H1 (cell line): ENCODE results near the gene TLL1. TPM values are rescaled to one million over a fixed set of nuclear protein-coding genes. Genes with fewer than 3 reads are reported as not detected.

Experiments
- ASH2L ChIP-seq: fragments of 200-600, 300-600 bp; sonication (generic); IDR thresholded peaks from one replicate; pipeline ENCODE4 v1.7.1; 2017; ENCODE audit warnings: low read length
- ATF3 ChIP-seq: IDR thresholded peaks from 2 replicates; pipeline ENCODE4 v1.6.1; 2011; ENCODE audit warnings: low read depth, mild to moderate bottlenecking, low read length; ENCODE audit not compliant: insufficient read depth
- BACH1 ChIP-seq: IDR thresholded peaks from 2 replicates; pipeline ENCODE4 v1.6.1; 2012; ENCODE audit warnings: low read length, improper control_type of control experiment
- CBX8 ChIP-seq: fragments of 300-800, 300-1000 bp; sonication (generic); IDR thresholded peaks from 2 replicates; pipeline ENCODE4 v1.7.1; 2016; ENCODE audit warnings: low read depth, low read length, borderline replicate concordance
- CHD2 ChIP-seq: IDR thresholded peaks from 2 replicates; pipeline ENCODE4 v1.6.1; 2012; ENCODE audit warnings: low read length, improper control_type of control experiment
- CHD7 ChIP-seq: fragments of 300-600 bp; sonication (generic); IDR thresholded peaks from 2 replicates; pipeline ENCODE4 v1.7.1; 2012; ENCODE audit warnings: low read length, moderate library complexity, mild to moderate bottlenecking, inconsistent platforms; ENCODE audit not compliant: insufficient replicate concordance
- KDM4A ChIP-seq: IDR thresholded peaks from one replicate; pipeline ENCODE4 v1.7.1; 2012; ENCODE audit warnings: low read depth, mild to moderate bottlenecking, moderate library complexity, low read length, inconsistent platforms; ENCODE audit not compliant: severe bottlenecking
- RNF2 ChIP-seq: fragments of 200-900, 300-1000 bp; sonication (generic); IDR thresholded peaks from 2 replicates; pipeline ENCODE4 v1.7.1; 2016; ENCODE audit warnings: borderline replicate concordance, low read depth, mild to moderate bottlenecking, antibody characterized with exemption, low read length; ENCODE audit not compliant: poor library complexity, severe bottlenecking; ENCODE audit errors: missing control alignments
- SIRT6 ChIP-seq: IDR thresholded peaks from one replicate; pipeline ENCODE4 v1.7.1; 2012; ENCODE audit warnings: low read length, inconsistent platforms
- SP4 ChIP-seq: IDR thresholded peaks from 2 replicates; pipeline ENCODE4 v1.6.1; 2012; ENCODE audit warnings: low read length, inconsistent platforms
- polyA plus RNA-seq, 7 experiments: library from polyadenylated mRNA; depleted of rRNA in 3 of 7; stranded (reverse) in 5 of 7; unstranded in 2 of 7; fragments of >200 nt in 5 of 7; fragments of 200-250 nt in 2 of 7; gene quantifications; 1 replicate in 5 of 7; 2 replicates in 1 of 7; 4 replicates in 1 of 7; pipeline versions ENCODE4 v1.2.1 to v1.2.3, GENCODE V29; 2011 to 2013; ENCODE audit warnings: missing spikeins in 2 of 7, mixed read lengths in 2 of 7
- total RNA-seq: library from RNA; stranded (reverse); fragmentation: NEBNext Ultra II Directional; extraction: Animal tissue kit (Norgen Biotek cat#: 25700); gene quantifications from 2 replicates; pipeline ENCODE4 v1.2.1, GENCODE V29; 2021

Gene TLL1
- total and polyA plus RNA-seq, 2 of the 8 experiments (the other 6 are each of a cell fraction or from before 2014, with no cell fraction given) = 0.18 to 1.1 TPM

GRCh38 chr4:166128403-166128802 is 255.4 kb downstream of the TLL1 start (continued):
- TF ChIP-seq CHD7 (no peak), ASH2L (no peak), BACH1 (no peak), ATF3 (no peak), SIRT6 (no peak), CHD2 (no peak), KDM4A (no peak), SP4 (no peak), CBX8 (no peak), RNF2 (no peak)
